Mucosa of descending colon (tissue), 3 donors: Measurements from ENCODE around the gene MCL1. TPM values are rescaled to one million over a fixed set of nuclear protein-coding genes. Genes with fewer than 3 reads are reported as not detected.
A peak's percentile ranks its signal among the peaks of the same experiment; 100 is the strongest.

Experiments used
- ATAC-seq: fragments of 200-7000 bp; cut with Tn5 transposase; one replicate; pipeline ENCODE4 v1.9.1; 2020; ENCODE audit warnings: mild to moderate bottlenecking, moderate library complexity
- DNase-seq, 3 donors: peaks; one replicate each; pipeline ENCODE4 v3.0.0-alpha.2; 2020
- H3K36me3 ChIP-seq: fragments of 200-600 bp; one replicate; pipeline ENCODE4 v1.8.0; 2021; ENCODE audit warnings: low read depth, mild to moderate bottlenecking
- H3K4me1 ChIP-seq: fragments of 200-600 bp; one replicate; pipeline ENCODE4 v1.8.0; 2021; ENCODE audit warnings: low read depth, mild to moderate bottlenecking
- H3K4me3 ChIP-seq: fragments of 200-600 bp; one replicate; pipeline ENCODE4 v1.8.0; 2021; ENCODE audit warnings: mild to moderate bottlenecking
- H3K9me3 ChIP-seq: fragments of 200-600 bp; one replicate; pipeline ENCODE4 v1.8.0; 2021; ENCODE audit warnings: mild to moderate bottlenecking
- CTCF ChIP-seq: fragments of 200-600 bp; IDR thresholded peaks from one replicate; pipeline ENCODE4 v1.8.0; 2022; ENCODE audit warnings: antibody characterized with exemption, mild to moderate bottlenecking
- intact Hi-C, 2 donors: fragments of 100-400 bp; cut with DNase I in 1 of 2; cut with micrococcal nuclease in 1 of 2; formaldehyde crosslinking; loops; one replicate each; pipeline versions ENCODE4 v1.11.0 to v1.11.1; 2022; cut with DNase I, micrococcal nuclease
- total RNA-seq, 3 donors: library from RNA; stranded (reverse); fragmentation: NEBNext Ultra II Directional in 2 of 3; extraction: Animal tissue kit (Norgen Biotek cat#: 25700) in 2 of 3; gene quantifications; one replicate each; pipeline versions ENCODE4 v1.2.1 to v1.2.4, GENCODE V29; 2021 to 2023
- donor health status: DM: no; HTN: no; CAD: no; lungs with moderate emphysema.
- donor health status: DM: no; HTN: no; CAD: no.
- donor health status: DM: no; HTN: yes; CAD: no.

MCL1 gene
- total RNA-seq, 3 donors from 2014 or later: 221 to 258 (median 236) TPM

DNA sequence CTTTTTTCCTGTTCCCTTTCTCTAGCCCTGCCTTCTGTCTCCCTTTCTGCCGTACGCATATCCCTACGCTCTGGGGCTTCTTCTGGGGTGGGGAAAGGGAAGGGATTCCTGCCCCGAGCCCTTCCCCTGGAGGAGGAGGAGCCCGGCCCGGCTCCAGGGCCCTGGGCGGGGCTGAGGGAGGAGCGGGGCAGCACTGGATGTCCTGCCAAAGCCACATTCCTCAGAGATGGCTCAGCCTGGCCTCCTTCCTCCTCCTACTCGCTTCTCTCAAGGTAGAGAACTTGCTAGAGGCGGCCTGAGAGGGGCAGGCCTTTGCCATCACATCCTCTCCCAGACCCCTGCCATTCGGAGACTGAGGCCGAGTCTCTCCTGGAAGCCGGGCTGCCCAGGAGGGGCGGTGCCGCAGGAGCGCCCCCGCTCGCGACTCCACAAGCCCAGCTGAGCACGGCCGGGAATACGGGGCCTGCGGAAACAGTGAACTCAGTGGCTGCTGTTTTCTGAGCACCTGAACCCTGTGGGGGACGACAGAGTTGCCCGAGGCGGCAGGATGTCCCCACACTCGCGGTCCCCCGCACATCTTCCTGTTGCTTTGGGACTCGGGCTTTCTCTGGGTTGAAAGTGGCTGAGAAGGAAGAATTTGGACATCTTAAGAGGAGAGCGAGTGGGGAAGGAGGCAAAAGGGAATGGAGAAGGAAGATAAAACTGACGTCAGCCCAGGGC, 18.0 kb downstream of the MCL1 start:
- no peaks in the 10 kb centered on the region for H3K9me3 ChIP-seq
- DNase-seq: peak; percentile 95 to 96 (median 96)
- H3K4me3 ChIP-seq: peak overlapping the region; percentile 28
- peaks cover 54% of the 10 kb centered on the region for H3K4me1 ChIP-seq
- no peaks in the 10 kb centered on the region for H3K36me3 ChIP-seq
- intact Hi-C loops: no loop called here
- ATAC-seq: peak; percentile 78
- no peak for TF ChIP-seq CTCF

GRCh38 chr1:150560576-150561253, 18.7 kb downstream of the MCL1 start:
- Histone ChIP-seq H3K9me3 (no peaks in the 10 kb centered on the region), H3K4me3 (peak overlapping the region; percentile 28), H3K4me1 (peaks cover 48% of the 10 kb centered on the region), H3K36me3 (no peaks in the 10 kb centered on the region)
- DNase-seq (peak; percentile 93 to 95 (median 93)), ATAC-seq (peak; percentile 63)
- intact Hi-C loops: no loop called here
- TF ChIP-seq CTCF: peak; percentile 84

DNA sequence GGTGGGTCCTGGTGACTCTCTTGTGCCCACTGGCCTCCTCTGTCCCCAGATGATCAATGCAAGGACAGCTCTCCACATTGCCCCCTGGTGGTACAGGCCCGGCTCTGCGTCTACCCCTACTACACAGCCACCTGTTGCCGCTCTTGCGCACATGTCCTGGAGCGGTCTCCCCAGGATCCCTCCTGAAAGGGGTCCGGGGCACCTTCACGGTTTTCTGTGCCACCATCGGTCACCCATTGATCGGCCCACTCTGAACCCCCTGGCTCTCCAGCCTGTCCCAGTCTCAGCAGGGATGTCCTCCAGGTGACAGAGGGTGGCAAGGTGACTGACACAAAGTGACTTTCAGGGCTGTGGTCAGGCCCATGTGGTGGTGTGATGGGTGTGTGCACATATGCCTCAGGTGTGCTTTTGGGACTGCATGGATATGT, 19.4 kb downstream of the MCL1 start:
- ATAC-seq (peak; percentile 31), DNase-seq (peak; percentile 82 to 90 (median 86))
- peak; percentile 95 for TF ChIP-seq CTCF
- Histone ChIP-seq H3K4me1 (peaks cover 42% of the 10 kb centered on the region), H3K36me3 (no peaks in the 10 kb centered on the region), H3K4me3 (no peak overlapping the region), H3K9me3 (no peaks in the 10 kb centered on the region)
- intact Hi-C loops: no loop called here

- Histone ChIP-seq H3K4me3 (no peak overlapping the region), H3K9me3 (no peaks in the 10 kb centered on the region), H3K36me3 (no peaks in the 10 kb centered on the region), H3K4me1 (peaks cover 38% of the 10 kb centered on the region)
- TF ChIP-seq CTCF: no peak
- ATAC-seq (no peak), DNase-seq (peak in 1 of 3 donors; percentile 70)
- intact Hi-C loops: loop anchor here in 1 of 2 donors (10.0 kb wide), 1 partner anchor 65 kb away; the partner anchor contains the start of gene ENSA
These were observed 19.8 kb downstream of the MCL1 start for GRCh38 chr1:150559656-150560010.

DNA sequence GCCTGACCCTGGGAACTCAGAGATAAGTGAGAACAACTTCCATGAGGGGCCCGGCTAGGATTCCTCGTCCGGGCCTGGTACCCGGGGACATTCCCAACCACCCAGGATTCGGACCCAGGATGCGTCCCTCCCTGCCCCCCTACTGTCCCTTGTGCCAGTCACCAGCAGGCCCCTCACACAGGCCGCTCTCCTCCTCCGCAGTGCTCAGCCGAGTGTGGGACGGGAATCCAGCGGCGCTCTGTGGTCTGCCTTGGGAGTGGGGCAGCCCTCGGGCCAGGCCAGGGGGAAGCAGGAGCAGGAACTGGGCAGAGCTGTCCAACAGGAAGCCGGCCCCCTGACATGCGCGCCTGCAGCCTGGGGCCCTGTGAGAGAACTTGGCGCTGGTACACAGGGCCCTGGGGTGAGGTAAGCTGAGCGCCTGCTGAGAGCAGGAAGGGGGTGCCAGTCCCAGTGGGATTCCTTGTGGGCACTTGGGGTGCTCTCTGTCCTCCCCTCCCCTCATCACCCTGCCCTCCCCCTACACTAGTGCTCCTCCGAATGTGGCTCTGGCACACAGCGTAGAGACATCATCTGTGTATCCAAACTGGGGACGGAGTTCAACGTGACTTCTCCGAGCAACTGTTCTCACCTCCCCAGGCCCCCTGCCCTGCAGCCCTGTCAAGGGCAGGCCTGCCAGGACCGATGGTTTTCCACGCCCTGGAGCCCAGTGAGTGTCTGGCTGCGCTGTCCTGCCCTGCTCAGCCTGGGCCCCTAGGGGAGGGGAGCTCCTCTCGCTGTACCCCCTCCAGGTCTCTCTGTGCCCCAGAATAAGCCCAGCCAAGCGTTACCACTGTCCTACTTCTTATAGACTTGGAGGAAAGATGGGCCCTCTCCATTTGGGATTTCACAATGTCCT, 20.4 kb downstream of the MCL1 start:
- no peak for ATAC-seq
- H3K4me3 ChIP-seq: no peak overlapping the region
- H3K36me3 ChIP-seq: no peaks in the 10 kb centered on the region
- intact Hi-C loops: loop anchor here in 1 of 2 donors (10.0 kb wide), 1 partner anchor 66 kb away; the partner anchor contains the start of gene ENSA
- DNase-seq: peak in 1 of 3 donors; percentile 76
- peaks cover 31% of the 10 kb centered on the region for H3K4me1 ChIP-seq
- TF ChIP-seq CTCF: no peak
- H3K9me3 ChIP-seq: no peaks in the 10 kb centered on the region
